HG03469 (cell line): Measurements from ENCODE around the gene GRM8.

ENCODE experiments used
- ATAC-seq: cut with Tn5 transposase; IDR thresholded peaks from one replicate; pipeline ENCODE4 v1.9.1; 2021; ENCODE audit warnings: mild to moderate bottlenecking, moderate library complexity, moderate number of reproducible peaks; ENCODE audit not compliant: unreplicated experiment

Gene GRM8

GRCh38 chr7:127252778-127253280 is at the start of gene GRM8:
Gene GRM8 (minus strand): TSS chr7:127252941.
- ATAC-seq: no peak

GRCh38 chr7:127290801-127291361 is 38.1 kb upstream of the GRM8 start:
- no peak for ATAC-seq

GRCh38 chr7:127290116-127290655 is 37.4 kb upstream of the GRM8 start:
- no peak for ATAC-seq

- ATAC-seq: no peak
Observed at GRCh38 chr7:127287133-127287532, 34.4 kb upstream of the GRM8 start.

- ATAC-seq: no peak
Observed at GRCh38 chr7:127270093-127270492, 17.4 kb upstream of the GRM8 start.

GRCh38 chr7:127266047-127266446 is 13.3 kb upstream of the GRM8 start:
- no peak for ATAC-seq

GRCh38 chr7:127264219-127264618 is 11.5 kb upstream of the GRM8 start:
- ATAC-seq: no peak

GRCh38 chr7:127258111-127258510 is 5.4 kb upstream of the GRM8 start:
- no peak for ATAC-seq

GRCh38 chr7:127257086-127257485 is 4.3 kb upstream of the GRM8 start:
- no peak for ATAC-seq

GRCh38 chr7:127256041-127256725 is 3.4 kb upstream of the GRM8 start:
- no peak for ATAC-seq

GRCh38 chr7:127254163-127254684 is 1.5 kb upstream of the GRM8 start:
- no peak for ATAC-seq

- ATAC-seq: peak; percentile 68
Observed at GRCh38 chr7:127253281-127254162, 781 bp upstream of the GRM8 start.

- no peak for ATAC-seq
Observed at GRCh38 chr7:127252377-127252713, 396 bp downstream of the GRM8 start.

- no peak for ATAC-seq
Observed at GRCh38 chr7:127251465-127252376, 1.0 kb downstream of the GRM8 start.

- ATAC-seq: no peak
Observed at GRCh38 chr7:127251036-127251464, 1.7 kb downstream of the GRM8 start.

- ATAC-seq: no peak
Observed at GRCh38 chr7:127250312-127251035, 2.3 kb downstream of the GRM8 start.

- ATAC-seq: no peak
Observed at GRCh38 chr7:127245607-127246006, 7.1 kb downstream of the GRM8 start.

GRCh38 chr7:127245002-127245401 is 7.7 kb downstream of the GRM8 start:
- no peak for ATAC-seq

- no peak for ATAC-seq
Observed at GRCh38 chr7:127239814-127240213, 12.9 kb downstream of the GRM8 start.
